GM12878 (cell line): ENCODE measurements around the gene HID1. TPM values are rescaled to one million over a fixed set of nuclear protein-coding genes. Genes with fewer than 3 reads are reported as not detected.
"Not testable (repeated sequence)": the region's sequence is repeated elsewhere in the genome, so short reads cannot be mapped to it uniquely, and the experiment has no call there.

Experiments used
- ATAC-seq: fragments of 200-7000 bp; cut with Tn5 transposase; 3 replicates; pipeline ENCODE4 v1.9.1; 2020; ENCODE audit warnings: mild to moderate bottlenecking, moderate library complexity
- BruUV-seq: library from RNA; stranded (reverse); fragments of 400-500 nt; replicated peaks from 2 replicates; lab custom pipeline; 2021; lab: Mats Ljungman, UMichigan
- CTCF ChIA-PET: fragments of 300-600 bp; sonication (Branson Sonifier 250); formaldehyde crosslinking; extraction: SDS; loops from one replicate; lab custom pipeline; 2021; ENCODE audit warnings: inconsistent platforms; lab: Yijun Ruan, JAX
- POLR2A ChIA-PET: fragments of 350-600 bp; formaldehyde crosslinking; extraction: SDS; loops from one replicate; lab custom pipeline; 2021; ENCODE audit warnings: inconsistent platforms; lab: Charles Lee
- RAD21 ChIA-PET: fragments of 300-600 bp; sonication (Branson Sonifier 250); formaldehyde crosslinking; loops from one replicate; lab custom pipeline; 2023; ENCODE audit warnings: antibody characterized with exemption; ENCODE audit not compliant: unreplicated experiment; lab: Charles Lee
- SMC1A ChIA-PET: fragments of 300-600 bp; sonication (Branson Sonifier 250); formaldehyde crosslinking; loops from one replicate; lab custom pipeline; 2023; ENCODE audit not compliant: unreplicated experiment, uncharacterized antibody; lab: Charles Lee
- DNase-seq: peaks from one replicate; pipeline ENCODE4 v3.0.0-alpha.2; 2011; ENCODE audit warnings: low read depth, low spot score
- FAIRE-seq: peaks from 3 replicates; lab custom pipeline; 2011; peaks lifted over from hg19 to GRCh38; lab: Jason Lieb, UNC
- H2AFZ ChIP-seq: 2 replicates; pipeline ENCODE4 v1.6.0; 2011; ENCODE audit warnings: low read depth, low read length, control low read depth; ENCODE audit not compliant: control insufficient read depth
- H3K27ac ChIP-seq: 2 replicates; pipeline ENCODE4 v1.5.1; 2011; ENCODE audit warnings: control low read depth; ENCODE audit not compliant: control insufficient read depth, insufficient read depth
- H3K27me3 ChIP-seq, 2 experiments: replicated peaks in 1 of 2; 2 replicates each; pipeline versions ENCODE4 v1.6.0 to v1.6.1; 2011; ENCODE audit warnings: low read length in 1 of 2; ENCODE audit not compliant: control insufficient read depth in 2 of 2, insufficient read depth in 2 of 2
- H3K36me3 ChIP-seq, 2 experiments: 2 replicates each; pipeline ENCODE4 v1.5.1; 2011; ENCODE audit warnings: low read length in 1 of 2; ENCODE audit not compliant: control insufficient read depth in 2 of 2, insufficient read depth in 2 of 2
- H3K4me1 ChIP-seq: 2 replicates; pipeline ENCODE4 v1.6.1; 2011; ENCODE audit warnings: mild to moderate bottlenecking, low read length, moderate library complexity, mixed read lengths; ENCODE audit not compliant: control insufficient read depth, insufficient read depth
- H3K4me2 ChIP-seq: 2 replicates; pipeline ENCODE4 v1.6.0; 2011; ENCODE audit warnings: control low read depth; ENCODE audit not compliant: control insufficient read depth, insufficient read depth
- H3K4me3 ChIP-seq: fragments of 200-600 bp; sonication (generic); 2 replicates; pipeline ENCODE4 v1.5.1; 2016
- H3K79me2 ChIP-seq: 2 replicates; pipeline ENCODE4 v1.6.0; 2011; ENCODE audit warnings: low read length; ENCODE audit not compliant: control insufficient read depth, insufficient read depth
- H3K9ac ChIP-seq: 2 replicates; pipeline ENCODE4 v1.8.0; 2011; ENCODE audit warnings: low read length, control low read depth, mixed read lengths; ENCODE audit not compliant: control insufficient read depth, insufficient read depth
- H3K9me3 ChIP-seq: replicated peaks from 3 replicates; pipeline ENCODE4 v1.5.1; 2011; ENCODE audit warnings: mild to moderate bottlenecking, low read length; ENCODE audit not compliant: control insufficient read depth, insufficient read depth
- H4K20me1 ChIP-seq: 2 replicates; pipeline ENCODE4 v1.6.0; 2011; ENCODE audit not compliant: control insufficient read depth, insufficient read depth
- CEBPB ChIP-seq, 2 experiments: fragments of 150-350 bp in 1 of 2; IDR thresholded peaks; 2 replicates each; pipeline ENCODE4 v1.6.1; 2012 to 2014; ENCODE audit warnings: low read depth in 2 of 2, low read length in 2 of 2, borderline replicate concordance in 1 of 2, inconsistent platforms in 1 of 2
- FOS ChIP-seq: IDR thresholded peaks from 3 replicates; pipeline ENCODE4 v1.6.1; 2011; ENCODE audit warnings: borderline replicate concordance; ENCODE audit not compliant: insufficient read length; ENCODE audit errors: extremely low read depth
- JUNB ChIP-seq: IDR thresholded peaks from 2 replicates; pipeline ENCODE4 v1.6.1; 2016; ENCODE audit warnings: antibody characterized with exemption, mild to moderate bottlenecking
- POLR2A ChIP-seq: IDR thresholded peaks from 2 replicates; pipeline ENCODE4 v1.6.1; 2011; ENCODE audit warnings: low read depth, mild to moderate bottlenecking, low read length
- RUNX3 ChIP-seq: IDR thresholded peaks from 2 replicates; pipeline ENCODE4 v1.6.1; 2012; ENCODE audit warnings: low read length, inconsistent platforms
- WRNIP1 ChIP-seq: IDR thresholded peaks from 2 replicates; pipeline ENCODE4 v1.6.1; 2011; ENCODE audit warnings: low read depth, low read length, improper control_type of control experiment, borderline replicate concordance
- WGBS: methylation state at CpG from one replicate; pipeline ENCODE4 v1.1.6; 2016; ENCODE audit warnings: low lambda C conversion rate; ENCODE audit not compliant: insufficient replicate concordance, insufficient coverage; ENCODE audit errors: missing lambda C conversion rate; 5-methylcytosine and 5-hydroxymethylcytosine counted together
- in situ Hi-C: fragments of 300-500 bp; cut with MboI; formaldehyde crosslinking; loops from 9 replicates; pipeline ENCODE4 v1.14.3; 2018; ENCODE audit warnings: mixed read lengths
- intact Hi-C: fragments of 100-400 bp; cut with micrococcal nuclease; formaldehyde crosslinking; loops from one replicate; pipeline ENCODE4 v1.14.2; 2022; ENCODE audit not compliant: unreplicated experiment
- polyA plus RNA-seq, 11 experiments: library from polyadenylated mRNA; depleted of rRNA in 4 of 11; unstranded in 6 of 11; stranded (reverse) in 5 of 11; fragments of >200 nt; fragmentation: Nextera tagmentation in 4 of 11; fragmentation: Illumina TruSeq in 1 of 11; extraction: Ambion mirVana in 4 of 11; extraction: Trizol in 1 of 11; gene quantifications; 1 replicate in 1 of 11; 2 replicates in 10 of 11; pipeline versions ENCODE4 v1.2.1 to v1.2.3, GENCODE V29; 2011 to 2016; ENCODE audit warnings: inconsistent platforms in 2 of 11, missing spikeins in 2 of 11, low read depth in 1 of 11
- total RNA-seq, 4 experiments: library from RNA; depleted of rRNA in 3 of 4; stranded (reverse); fragments of >200 nt in 3 of 4; fragmentation: Illumina TruSeq in 1 of 4; extraction: Trizol in 1 of 4; gene quantifications; 2 replicates each; pipeline versions ENCODE4 v1.2.1 to v1.2.3, GENCODE V29; 2013 to 2021
- TF ChIP-seq, protein P1 (sequence below): fragments of 450-650 bp; IDR thresholded peaks from 2 replicates; pipeline ENCODE4 v1.6.1; 2017; ENCODE audit warnings: mild to moderate bottlenecking, moderate library complexity
- TF ChIP-seq, protein P2 (sequence below): fragments of 450-650 bp; conservative IDR thresholded peaks from 2 replicates; pipeline ENCODE4 v1.6.1; 2017; ENCODE audit warnings: mild to moderate bottlenecking, moderate library complexity

HID1 gene
- total and polyA plus RNA-seq, 10 of the 15 experiments (the other 5 are each of a cell fraction or from before 2014, with no cell fraction given), result 0.04 to 0.77 (median 0.32) TPM; not detected in 2

DNA sequence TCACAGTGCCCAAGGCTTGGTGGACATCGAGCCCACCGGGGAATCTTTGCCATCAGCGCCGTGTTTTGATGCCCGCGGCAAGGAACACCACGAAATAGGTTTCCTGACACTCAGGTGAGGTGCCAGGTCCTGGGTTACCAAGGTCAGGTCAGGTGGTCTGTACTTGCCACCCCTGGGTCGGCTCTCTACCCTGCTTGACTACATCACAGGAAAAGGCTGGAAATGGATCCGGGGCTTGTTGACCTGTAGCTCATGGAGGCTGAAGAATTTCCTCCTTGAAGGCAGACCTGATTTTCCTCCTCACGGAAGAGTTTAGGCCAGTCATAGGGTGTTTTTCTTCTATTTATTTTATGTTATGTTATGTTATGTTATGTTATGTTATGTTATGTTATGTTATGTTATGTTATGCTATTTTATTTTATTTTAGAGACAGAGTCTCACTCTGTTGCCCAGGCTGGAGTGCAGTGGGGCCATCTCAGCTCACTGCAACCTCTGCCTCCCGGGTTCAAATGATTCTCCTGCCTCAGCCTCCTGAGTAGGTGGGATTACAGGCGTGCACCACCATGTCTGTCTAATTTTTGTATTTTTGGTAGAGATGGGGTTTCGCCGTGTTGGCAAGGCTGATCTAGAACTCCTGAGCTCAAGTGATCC lies 10.2 kb upstream of the HID1 start:
- Histone ChIP-seq H2AFZ (peak overlapping the region; percentile 92), H3K4me1 (peaks cover 10% of the 10 kb centered on the region), H3K4me2 (peak overlapping the region; percentile 99), H3K4me3 (peak overlapping the region; percentile 57; the same call in 1 of the 2 replicates)
- H4K20me1 ChIP-seq, H3K9ac ChIP-seq, H3K27me3 ChIP-seq, DNase-seq, H3K36me3 ChIP-seq, RAD21 ChIA-PET, H3K79me2 ChIP-seq, H3K27ac ChIP-seq, intact Hi-C loops, in situ Hi-C loops, FAIRE-seq, BruUV-seq, ATAC-seq, H3K9me3 ChIP-seq: not testable (repeated sequence)
- ChIA-PET CTCF (interaction anchor here (0.7 to 1.7 kb wide), 3 partner anchors 21 to 30 kb away, joined by 3 to 9 read pairs (median 5); no protein-coding TSS in a partner anchor), POLR2A (interaction anchor here (0.6 to 1.3 kb wide), 3 partner anchors 11 to 30 kb away, joined by 3 to 5 read pairs (median 4); partner anchors contain the start of genes HID1 and MRPL58), SMC1A (interaction anchor here (0.6 to 1.8 kb wide), 3 partner anchors 9 to 41 kb away, joined by 3 to 5 read pairs (median 3); no protein-coding TSS in a partner anchor)
- WGBS, result 31% methylated on average over 14 of the region's 14 CpGs

DNA sequence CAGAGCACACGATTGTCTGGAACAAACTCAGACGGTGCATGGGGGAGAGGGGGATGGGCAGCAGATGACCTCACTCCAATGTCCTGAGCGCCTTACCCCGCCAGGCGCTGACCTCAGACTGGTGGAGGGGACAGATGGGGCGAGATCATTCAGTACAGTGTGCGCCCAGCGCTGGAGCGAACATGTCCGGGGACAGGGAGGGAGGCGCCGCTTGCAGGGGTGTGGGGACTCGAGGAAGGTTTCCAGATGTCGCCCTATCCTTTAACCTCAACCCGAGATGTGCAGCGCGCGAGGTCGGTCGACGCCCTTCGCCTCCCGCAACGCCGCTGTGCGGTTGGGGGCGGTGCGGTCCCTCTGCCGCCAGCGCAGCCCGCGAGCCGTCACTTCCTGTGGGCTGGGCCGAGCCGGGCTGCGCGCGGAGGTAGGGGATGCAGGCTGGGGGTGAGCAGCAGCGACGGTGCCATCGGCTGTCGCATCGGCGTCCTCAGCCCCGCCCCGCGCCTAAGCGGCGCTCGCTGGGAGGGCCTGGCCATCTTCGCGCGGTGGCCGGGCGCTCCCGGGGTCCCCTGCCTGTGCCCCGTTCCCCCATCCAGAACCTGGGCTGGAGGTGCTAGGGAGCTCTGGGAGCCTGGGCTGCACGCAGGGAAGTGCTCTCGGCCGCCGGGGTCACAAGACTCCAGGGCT lies 9.6 kb upstream of the HID1 start:
- WGBS, result 1% methylated on average over 44 of the region's 61 CpGs
- ChIA-PET POLR2A (interaction anchor here (1.0 kb wide), 1 partner anchor 30 kb away, joined by 4 read pairs; the partner anchor contains the start of gene MRPL58), SMC1A (interaction anchor here (0.6 to 1.8 kb wide), 3 partner anchors 10 to 41 kb away, joined by 3 to 5 read pairs (median 3); no protein-coding TSS in a partner anchor), CTCF (interaction anchor here (0.7 kb wide), 1 partner anchor 30 kb away, joined by 3 read pairs; no protein-coding TSS in a partner anchor), RAD21 (no interaction called here)
- in situ Hi-C loops (no loop called here), intact Hi-C loops (no loop called here)
- DNase-seq (no peak), FAIRE-seq (peak; percentile 72), ATAC-seq (peak; percentile 95)
- H3K9ac ChIP-seq, result peak overlapping the region; percentile 56
- peak overlapping the region; percentile 92 for H2AFZ ChIP-seq
- H3K4me1 ChIP-seq, result peaks cover 10% of the 10 kb centered on the region
- H3K79me2 ChIP-seq, result no peaks in the 10 kb centered on the region
- no peaks in the 10 kb centered on the region for H4K20me1 ChIP-seq
- peak overlapping the region; percentile 57 for H3K4me3 ChIP-seq
- no peak overlapping the region for H3K27ac ChIP-seq
- H3K27me3 ChIP-seq, result peaks cover 0 to 6% of the 10 kb centered on the region in 2 experiments; a peak in 2 of 4 replicates
- peak overlapping the region; percentile 99 for H3K4me2 ChIP-seq
- no peaks in the 10 kb centered on the region for H3K36me3 ChIP-seq
- BruUV-seq, result no TSS peak
- H3K9me3 ChIP-seq, result no peaks in the 10 kb centered on the region
- TF ChIP-seq JUNB (no peak), RUNX3 (peak; percentile 32), WRNIP1 (no peak), FOS (no peak), POLR2A (peak; percentile 72), CEBPB (IDR thresholded peaks at IDR 0.05; ENCODE audit: borderline replicate concordance in 1 of 2, low read depth in 2 of 2, low read length in 2 of 2) (no peak)
- TF ChIP-seq, protein P1, sequence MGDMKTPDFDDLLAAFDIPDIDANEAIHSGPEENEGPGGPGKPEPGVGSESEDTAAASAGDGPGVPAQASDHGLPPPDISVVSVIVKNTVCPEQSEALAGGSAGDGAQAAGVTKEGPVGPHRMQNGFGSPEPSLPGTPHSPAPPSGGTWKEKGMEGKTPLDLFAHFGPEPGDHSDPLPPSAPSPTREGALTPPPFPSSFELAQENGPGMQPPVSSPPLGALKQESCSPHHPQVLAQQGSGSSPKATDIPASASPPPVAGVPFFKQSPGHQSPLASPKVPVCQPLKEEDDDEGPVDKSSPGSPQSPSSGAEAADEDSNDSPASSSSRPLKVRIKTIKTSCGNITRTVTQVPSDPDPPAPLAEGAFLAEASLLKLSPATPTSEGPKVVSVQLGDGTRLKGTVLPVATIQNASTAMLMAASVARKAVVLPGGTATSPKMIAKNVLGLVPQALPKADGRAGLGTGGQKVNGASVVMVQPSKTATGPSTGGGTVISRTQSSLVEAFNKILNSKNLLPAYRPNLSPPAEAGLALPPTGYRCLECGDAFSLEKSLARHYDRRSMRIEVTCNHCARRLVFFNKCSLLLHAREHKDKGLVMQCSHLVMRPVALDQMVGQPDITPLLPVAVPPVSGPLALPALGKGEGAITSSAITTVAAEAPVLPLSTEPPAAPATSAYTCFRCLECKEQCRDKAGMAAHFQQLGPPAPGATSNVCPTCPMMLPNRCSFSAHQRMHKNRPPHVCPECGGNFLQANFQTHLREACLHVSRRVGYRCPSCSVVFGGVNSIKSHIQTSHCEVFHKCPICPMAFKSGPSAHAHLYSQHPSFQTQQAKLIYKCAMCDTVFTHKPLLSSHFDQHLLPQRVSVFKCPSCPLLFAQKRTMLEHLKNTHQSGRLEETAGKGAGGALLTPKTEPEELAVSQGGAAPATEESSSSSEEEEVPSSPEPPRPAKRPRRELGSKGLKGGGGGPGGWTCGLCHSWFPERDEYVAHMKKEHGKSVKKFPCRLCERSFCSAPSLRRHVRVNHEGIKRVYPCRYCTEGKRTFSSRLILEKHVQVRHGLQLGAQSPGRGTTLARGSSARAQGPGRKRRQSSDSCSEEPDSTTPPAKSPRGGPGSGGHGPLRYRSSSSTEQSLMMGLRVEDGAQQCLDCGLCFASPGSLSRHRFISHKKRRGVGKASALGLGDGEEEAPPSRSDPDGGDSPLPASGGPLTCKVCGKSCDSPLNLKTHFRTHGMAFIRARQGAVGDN, result peak; percentile 18; the same call in 1 of the 2 replicates
- TF ChIP-seq, protein P2, sequence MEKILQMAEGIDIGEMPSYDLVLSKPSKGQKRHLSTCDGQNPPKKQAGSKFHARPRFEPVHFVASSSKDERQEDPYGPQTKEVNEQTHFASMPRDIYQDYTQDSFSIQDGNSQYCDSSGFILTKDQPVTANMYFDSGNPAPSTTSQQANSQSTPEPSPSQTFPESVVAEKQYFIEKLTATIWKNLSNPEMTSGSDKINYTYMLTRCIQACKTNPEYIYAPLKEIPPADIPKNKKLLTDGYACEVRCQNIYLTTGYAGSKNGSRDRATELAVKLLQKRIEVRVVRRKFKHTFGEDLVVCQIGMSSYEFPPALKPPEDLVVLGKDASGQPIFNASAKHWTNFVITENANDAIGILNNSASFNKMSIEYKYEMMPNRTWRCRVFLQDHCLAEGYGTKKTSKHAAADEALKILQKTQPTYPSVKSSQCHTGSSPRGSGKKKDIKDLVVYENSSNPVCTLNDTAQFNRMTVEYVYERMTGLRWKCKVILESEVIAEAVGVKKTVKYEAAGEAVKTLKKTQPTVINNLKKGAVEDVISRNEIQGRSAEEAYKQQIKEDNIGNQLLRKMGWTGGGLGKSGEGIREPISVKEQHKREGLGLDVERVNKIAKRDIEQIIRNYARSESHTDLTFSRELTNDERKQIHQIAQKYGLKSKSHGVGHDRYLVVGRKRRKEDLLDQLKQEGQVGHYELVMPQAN, result no peak; the same call in 1 of the 2 replicates
